Left lung (tissue), 10 donors: Measurements from ENCODE around the gene PKHD1. TPM values are rescaled to one million over a fixed set of nuclear protein-coding genes. Genes with fewer than 3 reads are reported as not detected.
A peak's percentile ranks its signal among the peaks of the same experiment; 100 is the strongest.

Experiments used
- ATAC-seq: fragments of 200-7000 bp; cut with Tn5 transposase; one replicate; pipeline ENCODE4 v1.9.1; 2020; ENCODE audit warnings: moderate library complexity
- DNase-seq, 4 donors: peaks; one replicate each; pipeline ENCODE4 v3.0.0-alpha.2; 2013 to 2020
- H3K27ac ChIP-seq, 2 donors: fragments of 200-600 bp; sonication (generic) in 1 of 2; one replicate each; pipeline versions ENCODE4 v1.5.0 to v1.8.0; 2020 to 2021
- H3K27me3 ChIP-seq, 2 donors: fragments of 200-600 bp; sonication (generic) in 1 of 2; one replicate each; pipeline versions ENCODE4 v1.5.0 to v1.8.0; 2020 to 2021
- H3K36me3 ChIP-seq, 2 donors: fragments of 200-600 bp; sonication (generic) in 1 of 2; one replicate each; pipeline versions ENCODE4 v1.5.0 to v1.8.0; 2020 to 2021
- H3K4me1 ChIP-seq, 2 donors: fragments of 200-600 bp; one replicate each; pipeline ENCODE4 v1.8.0; 2021
- H3K4me3 ChIP-seq, 2 donors: fragments of 200-600 bp; sonication (generic) in 1 of 2; one replicate each; pipeline versions ENCODE4 v1.5.0 to v1.8.0; 2020 to 2021; ENCODE audit warnings: mild to moderate bottlenecking in 1 of 2
- H3K9me3 ChIP-seq, 2 donors: fragments of 200-600 bp; sonication (generic) in 1 of 2; one replicate each; pipeline versions ENCODE4 v1.5.0 to v1.8.0; 2020 to 2021
- intact Hi-C, 2 donors: fragments of 100-400 bp; cut with DNase I; formaldehyde crosslinking; loops; one replicate each; pipeline versions ENCODE4 v1.11.2 to v1.14.2; 2022
- polyA plus RNA-seq, 6 donors: library from polyadenylated mRNA; unstranded; fragments of 120-200 nt; gene quantifications; one replicate each; pipeline ENCODE4 v1.2.1, GENCODE V29; 2013; ENCODE audit not compliant: insufficient read length in 6 of 6
- total RNA-seq, 2 donors: library from RNA; stranded (reverse); fragmentation: NEBNext Ultra II Directional; extraction: Animal tissue kit (Norgen Biotek cat#: 25700); gene quantifications; one replicate each; pipeline ENCODE4 v1.2.1, GENCODE V29; 2021
- TF ChIP-seq, protein P1 (sequence below), 2 donors: fragments of 200-600 bp; sonication (generic) in 1 of 2; IDR thresholded peaks; one replicate each; pipeline versions ENCODE4 v1.5.0 to v1.8.0; 2021; ENCODE audit warnings: antibody characterized with exemption in 2 of 2
- donor health status: DM: no; HTN: yes; CAD: no.
- donor health status: DM: no; HTN: no; CAD: no.

PKHD1 gene
- total and polyA plus RNA-seq, 8 donors: 0.29 to 7.9 (median 6.2) TPM

DNA sequence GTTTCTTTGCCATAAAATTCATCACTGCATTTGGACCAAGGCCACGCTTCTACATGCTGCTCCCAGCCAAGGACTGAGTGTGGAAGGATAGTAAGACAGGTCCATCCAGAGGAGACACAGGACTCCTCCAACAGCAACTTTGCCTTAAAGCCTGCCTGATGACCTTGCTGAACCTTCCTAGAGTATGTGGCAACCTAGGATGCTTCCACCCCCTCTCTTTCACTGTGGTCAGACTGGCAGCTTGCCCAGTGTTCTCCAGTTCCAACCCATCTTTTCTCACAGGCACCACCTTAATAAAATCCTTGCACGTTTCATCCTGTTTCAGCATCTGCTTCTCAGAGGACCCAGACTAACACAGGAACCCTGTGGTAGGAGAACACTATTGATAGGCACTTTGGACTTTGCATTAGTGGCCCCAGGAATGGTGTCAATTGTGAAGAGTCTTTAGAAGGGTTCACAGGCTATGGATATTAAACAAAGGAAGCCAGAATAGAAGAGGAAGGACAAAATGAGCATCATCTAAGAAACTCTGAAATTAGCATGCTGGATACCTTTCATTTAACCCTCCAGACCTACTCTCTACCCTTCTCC is 2.4 kb upstream of the PKHD1 start:
- intact Hi-C loops: no loop called here
- ATAC-seq (no peak), DNase-seq (no peak)
- no peaks in the 10 kb centered on the region for H3K9me3 ChIP-seq
- no peak overlapping the region for H3K27ac ChIP-seq
- no peaks in the 10 kb centered on the region for H3K27me3 ChIP-seq
- TF ChIP-seq, protein P1, sequence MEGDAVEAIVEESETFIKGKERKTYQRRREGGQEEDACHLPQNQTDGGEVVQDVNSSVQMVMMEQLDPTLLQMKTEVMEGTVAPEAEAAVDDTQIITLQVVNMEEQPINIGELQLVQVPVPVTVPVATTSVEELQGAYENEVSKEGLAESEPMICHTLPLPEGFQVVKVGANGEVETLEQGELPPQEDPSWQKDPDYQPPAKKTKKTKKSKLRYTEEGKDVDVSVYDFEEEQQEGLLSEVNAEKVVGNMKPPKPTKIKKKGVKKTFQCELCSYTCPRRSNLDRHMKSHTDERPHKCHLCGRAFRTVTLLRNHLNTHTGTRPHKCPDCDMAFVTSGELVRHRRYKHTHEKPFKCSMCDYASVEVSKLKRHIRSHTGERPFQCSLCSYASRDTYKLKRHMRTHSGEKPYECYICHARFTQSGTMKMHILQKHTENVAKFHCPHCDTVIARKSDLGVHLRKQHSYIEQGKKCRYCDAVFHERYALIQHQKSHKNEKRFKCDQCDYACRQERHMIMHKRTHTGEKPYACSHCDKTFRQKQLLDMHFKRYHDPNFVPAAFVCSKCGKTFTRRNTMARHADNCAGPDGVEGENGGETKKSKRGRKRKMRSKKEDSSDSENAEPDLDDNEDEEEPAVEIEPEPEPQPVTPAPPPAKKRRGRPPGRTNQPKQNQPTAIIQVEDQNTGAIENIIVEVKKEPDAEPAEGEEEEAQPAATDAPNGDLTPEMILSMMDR (IDR thresholded peaks at IDR 0.05): no peak
- no peaks in the 10 kb centered on the region for H3K36me3 ChIP-seq
- no peak overlapping the region for H3K4me3 ChIP-seq
- H3K4me1 ChIP-seq: no peaks in the 10 kb centered on the region

DNA sequence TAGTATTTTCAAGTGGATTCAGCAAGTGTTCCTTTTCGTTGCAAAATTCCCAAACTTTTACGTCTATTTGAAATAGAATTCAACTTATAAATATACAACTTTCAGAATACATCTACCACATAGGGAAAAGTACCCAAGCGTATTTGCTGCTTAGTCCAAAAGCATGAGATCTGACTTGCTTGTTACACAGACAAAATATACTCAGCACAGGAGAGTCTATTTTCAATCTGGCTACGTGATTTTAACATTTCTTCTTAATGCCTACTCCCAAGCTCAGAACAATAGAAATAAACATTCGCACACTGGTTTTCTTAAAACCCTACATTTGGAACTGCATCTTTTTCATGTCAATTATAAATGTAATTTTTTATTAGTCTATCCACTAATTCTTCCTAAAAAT is 672 bp downstream of the PKHD1 start:
- Histone ChIP-seq H3K27ac (no peak overlapping the region), H3K27me3 (no peaks in the 10 kb centered on the region), H3K36me3 (no peaks in the 10 kb centered on the region), H3K4me1 (no peaks in the 10 kb centered on the region), H3K4me3 (no peak overlapping the region), H3K9me3 (no peaks in the 10 kb centered on the region)
- ATAC-seq (peak; percentile 44), DNase-seq (no peak)
- intact Hi-C loops: no loop called here
- TF ChIP-seq, protein P1 (IDR thresholded peaks at IDR 0.05): no peak

DNA sequence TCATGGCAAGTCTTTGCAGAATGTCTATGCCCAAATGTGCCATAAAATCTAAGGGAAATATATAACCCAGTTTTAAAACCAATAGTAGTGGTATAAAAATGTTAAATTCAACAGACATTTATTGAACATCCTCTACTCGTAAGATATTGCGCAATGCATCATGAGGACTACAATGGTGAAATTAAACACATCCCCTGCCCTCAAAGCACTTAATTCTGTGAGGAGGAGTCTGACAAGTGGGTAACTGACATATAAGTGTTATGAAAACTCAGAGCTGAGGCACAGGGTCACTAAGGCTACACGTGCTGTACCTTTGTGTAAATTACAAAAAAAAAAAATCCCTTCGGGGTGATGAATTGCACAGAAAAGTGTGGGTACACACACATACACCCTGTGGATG is 6.2 kb downstream of the PKHD1 start:
- ATAC-seq (no peak), DNase-seq (no peak)
- intact Hi-C loops: no loop called here
- Histone ChIP-seq H3K4me3 (no peak overlapping the region), H3K36me3 (no peaks in the 10 kb centered on the region), H3K27ac (no peak overlapping the region), H3K27me3 (no peaks in the 10 kb centered on the region), H3K4me1 (no peaks in the 10 kb centered on the region), H3K9me3 (no peaks in the 10 kb centered on the region)
- TF ChIP-seq, protein P1 (IDR thresholded peaks at IDR 0.05): no peak

DNA sequence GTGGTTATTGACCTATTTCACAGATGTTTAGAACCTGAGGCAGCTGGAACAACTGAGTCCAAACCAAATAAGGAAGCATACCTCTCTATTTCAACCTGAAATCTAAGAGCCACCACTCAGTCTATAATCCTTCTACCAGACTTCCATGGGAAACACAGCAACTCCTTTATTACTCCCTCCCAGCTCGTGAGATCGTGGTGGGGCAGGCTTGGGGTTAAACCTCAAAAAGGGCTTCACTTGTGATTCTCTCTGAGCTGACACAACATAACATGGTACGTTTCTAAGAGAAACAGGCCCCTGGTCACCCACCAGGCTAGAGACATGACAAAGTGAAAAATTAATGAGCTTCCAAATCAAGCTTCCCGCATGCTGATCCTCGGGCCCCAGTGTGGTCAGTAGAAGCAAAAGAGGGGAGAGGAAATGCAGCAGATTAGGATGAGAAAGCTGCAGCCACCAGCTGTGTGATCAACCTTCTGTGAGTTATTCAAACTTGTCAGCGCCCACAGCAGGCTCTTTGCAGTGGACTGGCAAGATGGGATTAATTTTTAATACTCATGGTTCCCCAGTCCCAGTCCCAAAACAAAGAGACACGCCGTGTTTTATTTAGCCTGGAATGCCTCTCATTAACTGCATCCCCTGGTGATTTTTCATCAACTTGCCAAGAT is 9.3 kb downstream of the PKHD1 start:
- Histone ChIP-seq H3K9me3 (no peaks in the 10 kb centered on the region), H3K4me1 (no peaks in the 10 kb centered on the region), H3K4me3 (no peak overlapping the region), H3K36me3 (no peaks in the 10 kb centered on the region), H3K27ac (no peak overlapping the region), H3K27me3 (peaks cover 0 to 4% of the 10 kb centered on the region in 2 donors)
- intact Hi-C loops: no loop called here
- TF ChIP-seq, protein P1 (IDR thresholded peaks at IDR 0.05): no peak
- DNase-seq (no peak), ATAC-seq (no peak)

DNA sequence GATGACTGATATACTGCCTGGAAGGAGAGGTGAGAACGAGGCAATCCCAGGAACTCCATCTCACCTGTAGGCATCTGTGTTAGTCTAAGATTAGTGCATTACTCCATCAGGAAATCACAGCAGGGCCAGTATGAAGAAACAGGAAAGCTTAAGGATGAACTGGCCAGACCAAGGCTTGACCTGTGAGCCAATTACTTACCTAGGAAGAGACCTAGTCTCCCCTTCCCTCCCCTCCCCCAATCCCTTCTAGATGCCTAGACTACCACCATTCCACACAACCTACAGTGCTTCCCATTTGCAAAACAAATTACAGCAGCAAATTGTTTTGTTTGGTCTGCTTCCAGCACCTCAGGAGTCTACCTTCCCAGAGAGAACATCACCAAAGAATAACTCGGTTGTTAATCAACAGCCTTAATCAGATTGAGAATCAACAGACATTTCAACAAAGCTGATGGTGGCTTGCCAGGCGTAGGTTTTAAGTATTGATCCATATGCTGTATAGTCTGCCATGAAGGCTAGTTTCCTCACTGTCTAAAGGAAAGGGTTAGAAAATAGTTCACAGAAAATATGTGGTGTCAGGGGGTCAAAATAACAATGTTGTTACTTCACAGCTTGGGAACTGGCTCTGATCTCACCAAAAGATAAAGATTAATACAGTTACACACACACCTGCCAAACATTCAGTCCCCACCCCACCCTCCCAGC is 10.1 kb downstream of the PKHD1 start:
- Histone ChIP-seq H3K27ac (no peak overlapping the region), H3K27me3 (peaks cover 0 to 4% of the 10 kb centered on the region in 2 donors), H3K9me3 (no peaks in the 10 kb centered on the region), H3K4me3 (no peak overlapping the region), H3K4me1 (no peaks in the 10 kb centered on the region), H3K36me3 (no peaks in the 10 kb centered on the region)
- ATAC-seq (no peak), DNase-seq (no peak)
- intact Hi-C loops: no loop called here
- TF ChIP-seq, protein P1 (IDR thresholded peaks at IDR 0.05): no peak
